PFSK-1 (cell line): ENCODE data around the gene ARMC3.

Experiments used
- FOXP2 ChIP-seq: optimal IDR thresholded peaks from 2 replicates; pipeline ENCODE3; 2011; ENCODE audit warnings: borderline replicate concordance, control low read depth, inconsistent platforms; ENCODE audit not compliant: insufficient read depth; ENCODE audit errors: extremely low read length, extremely low read depth
- POLR2AphosphoS5 ChIP-seq: IDR thresholded peaks from 2 replicates; pipeline ENCODE4 v1.6.1; 2012; ENCODE audit warnings: low read depth, mild to moderate bottlenecking, control low read depth, low read length, moderate library complexity
- SIN3A ChIP-seq: IDR thresholded peaks from 2 replicates; pipeline ENCODE4 v1.6.1; 2012; ENCODE audit warnings: mild to moderate bottlenecking, low read length, moderate library complexity, borderline replicate concordance; ENCODE audit not compliant: insufficient read depth
- TAF1 ChIP-seq: IDR thresholded peaks from 2 replicates; pipeline ENCODE4 v1.6.1; 2012; ENCODE audit warnings: low read length, control low read depth, borderline replicate concordance; ENCODE audit not compliant: insufficient read depth
- TF ChIP-seq, protein P1 (sequence below), 2 experiments: IDR thresholded peaks; 2 replicates each; pipeline versions ENCODE4 v1.6.1 to v1.8.0; 2011 to 2012; ENCODE audit warnings: low read depth in 2 of 2, low read length in 2 of 2, control low read depth in 1 of 2, inconsistent platforms in 1 of 2, mild to moderate bottlenecking in 1 of 2, moderate library complexity in 1 of 2; ENCODE audit not compliant: insufficient read depth in 1 of 2

The ARMC3 gene

DNA sequence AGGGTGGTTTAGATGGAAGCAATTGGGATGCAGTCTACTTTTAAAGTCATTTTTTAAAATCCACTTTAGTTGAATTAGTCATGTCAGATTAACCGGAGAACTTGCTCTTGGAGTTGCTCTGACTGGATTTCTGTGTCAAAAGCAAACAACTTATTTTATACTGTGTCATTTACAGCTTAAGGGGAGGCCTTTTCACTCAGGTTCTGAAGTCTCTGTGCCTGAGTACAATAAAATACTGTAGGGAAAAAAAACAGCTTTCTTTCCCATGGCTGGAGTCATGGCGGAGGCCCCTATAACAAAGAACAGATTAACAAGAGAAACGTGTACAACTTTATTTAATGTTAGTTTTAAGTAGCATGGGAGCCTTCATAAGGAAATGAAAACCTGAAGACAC, 128.3 kb downstream of the ARMC3 start:
- TF ChIP-seq FOXP2 (no peak), SIN3A (no peak), POLR2AphosphoS5 (no peak), TAF1 (no peak)
- TF ChIP-seq, protein P1, sequence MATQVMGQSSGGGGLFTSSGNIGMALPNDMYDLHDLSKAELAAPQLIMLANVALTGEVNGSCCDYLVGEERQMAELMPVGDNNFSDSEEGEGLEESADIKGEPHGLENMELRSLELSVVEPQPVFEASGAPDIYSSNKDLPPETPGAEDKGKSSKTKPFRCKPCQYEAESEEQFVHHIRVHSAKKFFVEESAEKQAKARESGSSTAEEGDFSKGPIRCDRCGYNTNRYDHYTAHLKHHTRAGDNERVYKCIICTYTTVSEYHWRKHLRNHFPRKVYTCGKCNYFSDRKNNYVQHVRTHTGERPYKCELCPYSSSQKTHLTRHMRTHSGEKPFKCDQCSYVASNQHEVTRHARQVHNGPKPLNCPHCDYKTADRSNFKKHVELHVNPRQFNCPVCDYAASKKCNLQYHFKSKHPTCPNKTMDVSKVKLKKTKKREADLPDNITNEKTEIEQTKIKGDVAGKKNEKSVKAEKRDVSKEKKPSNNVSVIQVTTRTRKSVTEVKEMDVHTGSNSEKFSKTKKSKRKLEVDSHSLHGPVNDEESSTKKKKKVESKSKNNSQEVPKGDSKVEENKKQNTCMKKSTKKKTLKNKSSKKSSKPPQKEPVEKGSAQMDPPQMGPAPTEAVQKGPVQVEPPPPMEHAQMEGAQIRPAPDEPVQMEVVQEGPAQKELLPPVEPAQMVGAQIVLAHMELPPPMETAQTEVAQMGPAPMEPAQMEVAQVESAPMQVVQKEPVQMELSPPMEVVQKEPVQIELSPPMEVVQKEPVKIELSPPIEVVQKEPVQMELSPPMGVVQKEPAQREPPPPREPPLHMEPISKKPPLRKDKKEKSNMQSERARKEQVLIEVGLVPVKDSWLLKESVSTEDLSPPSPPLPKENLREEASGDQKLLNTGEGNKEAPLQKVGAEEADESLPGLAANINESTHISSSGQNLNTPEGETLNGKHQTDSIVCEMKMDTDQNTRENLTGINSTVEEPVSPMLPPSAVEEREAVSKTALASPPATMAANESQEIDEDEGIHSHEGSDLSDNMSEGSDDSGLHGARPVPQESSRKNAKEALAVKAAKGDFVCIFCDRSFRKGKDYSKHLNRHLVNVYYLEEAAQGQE (IDR thresholded peaks at IDR 0.05; ENCODE audit: insufficient read depth in 1 of 2, low read depth in 2 of 2, low read length in 2 of 2) = no peak

GRCh38 chr10:23058366-23058765, 130.5 kb downstream of the ARMC3 start:
- TF ChIP-seq, protein P1 (IDR thresholded peaks at IDR 0.05; ENCODE audit: insufficient read depth in 1 of 2, low read depth in 2 of 2, low read length in 2 of 2) = no peak
- TF ChIP-seq FOXP2 = no peak
- TF ChIP-seq TAF1 = no peak
- no peak for TF ChIP-seq POLR2AphosphoS5
- TF ChIP-seq SIN3A = no peak

GRCh38 chr10:23060918-23061317, 133.1 kb downstream of the ARMC3 start:
- TF ChIP-seq POLR2AphosphoS5 (no peak), SIN3A (no peak), FOXP2 (no peak), TAF1 (no peak)
- TF ChIP-seq, protein P1 (IDR thresholded peaks at IDR 0.05; ENCODE audit: insufficient read depth in 1 of 2, low read depth in 2 of 2, low read length in 2 of 2) = no peak

- TF ChIP-seq SIN3A (no peak), TAF1 (no peak), FOXP2 (no peak), POLR2AphosphoS5 (no peak)
- TF ChIP-seq, protein P1 (IDR thresholded peaks at IDR 0.05; ENCODE audit: insufficient read depth in 1 of 2, low read depth in 2 of 2, low read length in 2 of 2) = no peak
Observed at GRCh38 chr10:23063045-23063972, 135.5 kb downstream of the ARMC3 start.
